Transverse colon (tissue), 4 donors: ENCODE results near the gene RTN4.

Source experiments
- CTCF ChIP-seq, 5 experiments: fragments of 200-600 bp in 3 of 5; fragments of 450-650 bp in 2 of 5; sonication (generic) in 3 of 5; IDR thresholded peaks; 1 replicate in 2 of 5; 2 replicates in 3 of 5; pipeline ENCODE4 v1.5.1; 2016 to 2017; ENCODE audit warnings: antibody characterized with exemption in 5 of 5, inconsistent platforms in 3 of 5, mild to moderate bottlenecking in 2 of 5, moderate library complexity in 1 of 5
- EP300 ChIP-seq: sonication (generic); formaldehyde crosslinking; IDR thresholded peaks from one replicate; pipeline ENCODE4 v1.6.1; 2017; ENCODE audit warnings: antibody characterized with exemption, low read depth
- POLR2A ChIP-seq: fragments of 450-650 bp; IDR thresholded peaks from one replicate; pipeline ENCODE4 v1.6.1; 2016; ENCODE audit warnings: antibody characterized with exemption, mild to moderate bottlenecking, moderate library complexity
- POLR2AphosphoS5 ChIP-seq, 3 donors: sonication (generic); formaldehyde crosslinking; IDR thresholded peaks; one replicate each; pipeline ENCODE4 v1.6.1; 2016; ENCODE audit warnings: antibody characterized with exemption in 3 of 3

DNA sequence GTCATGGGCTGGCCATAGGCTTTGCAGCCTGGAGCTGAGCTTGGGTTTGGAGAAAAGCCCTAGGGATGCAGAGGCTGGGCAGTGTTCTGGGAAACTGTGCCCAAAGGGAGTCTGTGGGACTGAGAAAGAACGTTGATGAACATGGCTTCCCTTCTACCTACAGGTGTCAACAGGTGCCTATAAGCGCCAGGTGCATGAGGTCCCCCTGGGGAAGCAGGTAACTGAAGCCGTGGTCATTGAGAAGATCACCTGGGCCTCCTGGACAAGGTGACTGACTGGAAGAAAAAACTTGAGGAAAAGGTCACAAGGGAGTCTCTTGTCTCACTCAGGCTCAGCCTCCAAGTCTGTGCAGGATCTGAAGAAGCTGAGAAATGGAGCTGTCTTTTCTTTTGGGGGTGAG, 83.4 kb downstream of the RTN4 start:
- TF ChIP-seq CTCF (IDR thresholded peaks at IDR 0.05) (no peak), POLR2AphosphoS5 (IDR thresholded peaks at IDR 0.05) (no peak), EP300 (no peak), POLR2A (no peak)
